LNCAP (cell line): ENCODE measurements around the gene GABRA6.

ENCODE experiments used
- TF ChIP-seq, protein P1 (sequence below): fragments of 450-650 bp; IDR thresholded peaks from 2 replicates; pipeline ENCODE4 v1.5.1; 2017; ENCODE audit warnings: mild to moderate bottlenecking

Gene GABRA6

DNA sequence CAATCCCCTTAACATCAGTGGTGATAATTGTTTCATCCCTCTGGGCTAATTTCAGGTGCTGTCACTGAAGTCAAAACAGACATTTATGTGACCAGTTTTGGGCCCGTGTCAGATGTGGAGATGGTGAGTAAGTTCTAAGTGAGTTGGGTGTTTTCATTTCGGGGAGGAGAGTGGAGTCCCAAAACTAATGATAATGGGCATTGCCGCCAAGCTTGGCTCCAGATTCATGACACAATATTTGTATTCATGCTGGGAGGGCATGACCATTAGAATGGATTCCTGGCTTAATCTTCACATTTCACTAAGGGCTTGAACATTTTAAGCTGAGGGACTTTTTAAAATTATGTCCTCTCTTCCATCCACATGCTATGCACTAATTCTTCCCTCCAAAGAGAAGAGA, 1.4 kb downstream of the GABRA6 start:
- TF ChIP-seq, protein P1, sequence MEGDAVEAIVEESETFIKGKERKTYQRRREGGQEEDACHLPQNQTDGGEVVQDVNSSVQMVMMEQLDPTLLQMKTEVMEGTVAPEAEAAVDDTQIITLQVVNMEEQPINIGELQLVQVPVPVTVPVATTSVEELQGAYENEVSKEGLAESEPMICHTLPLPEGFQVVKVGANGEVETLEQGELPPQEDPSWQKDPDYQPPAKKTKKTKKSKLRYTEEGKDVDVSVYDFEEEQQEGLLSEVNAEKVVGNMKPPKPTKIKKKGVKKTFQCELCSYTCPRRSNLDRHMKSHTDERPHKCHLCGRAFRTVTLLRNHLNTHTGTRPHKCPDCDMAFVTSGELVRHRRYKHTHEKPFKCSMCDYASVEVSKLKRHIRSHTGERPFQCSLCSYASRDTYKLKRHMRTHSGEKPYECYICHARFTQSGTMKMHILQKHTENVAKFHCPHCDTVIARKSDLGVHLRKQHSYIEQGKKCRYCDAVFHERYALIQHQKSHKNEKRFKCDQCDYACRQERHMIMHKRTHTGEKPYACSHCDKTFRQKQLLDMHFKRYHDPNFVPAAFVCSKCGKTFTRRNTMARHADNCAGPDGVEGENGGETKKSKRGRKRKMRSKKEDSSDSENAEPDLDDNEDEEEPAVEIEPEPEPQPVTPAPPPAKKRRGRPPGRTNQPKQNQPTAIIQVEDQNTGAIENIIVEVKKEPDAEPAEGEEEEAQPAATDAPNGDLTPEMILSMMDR, result no peak

DNA sequence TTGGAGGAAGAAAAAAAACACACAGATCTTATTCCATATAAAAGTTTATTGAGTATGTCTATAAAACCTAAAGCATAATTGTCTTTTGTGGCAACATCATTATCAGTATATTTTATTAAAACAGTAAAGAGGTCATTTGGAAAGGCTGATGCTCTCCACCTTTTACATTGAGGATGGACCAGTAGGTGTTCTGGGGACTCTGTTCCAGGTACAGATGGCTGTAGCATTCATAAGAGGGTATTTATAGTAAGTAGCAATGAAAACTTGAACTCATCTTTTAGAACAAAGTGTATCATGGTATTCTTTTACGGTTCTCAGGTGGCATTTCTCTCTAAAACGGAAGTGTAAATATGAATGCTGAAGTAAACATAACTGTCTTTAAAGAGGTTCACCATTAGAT, 1.8 kb downstream of the GABRA6 start:
- TF ChIP-seq, protein P1, result no peak

DNA sequence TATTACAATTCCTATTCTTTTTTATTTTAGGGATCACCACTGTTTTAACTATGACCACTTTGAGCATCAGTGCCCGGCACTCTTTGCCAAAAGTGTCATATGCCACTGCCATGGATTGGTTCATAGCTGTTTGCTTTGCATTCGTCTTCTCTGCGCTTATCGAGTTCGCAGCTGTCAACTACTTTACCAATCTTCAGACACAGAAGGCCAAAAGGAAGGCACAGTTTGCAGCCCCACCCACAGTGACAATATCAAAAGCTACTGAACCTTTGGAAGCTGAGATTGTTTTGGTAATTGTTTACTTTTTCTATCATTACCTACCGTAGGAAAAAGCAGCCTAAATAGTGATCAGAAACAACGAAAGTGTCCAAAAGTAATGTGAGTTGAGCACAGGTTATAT, 6.4 kb downstream of the GABRA6 start:
- TF ChIP-seq, protein P1, result no peak

GRCh38 chr5:161697001-161697400, 11.5 kb downstream of the GABRA6 start:
- TF ChIP-seq, protein P1, result no peak

DNA sequence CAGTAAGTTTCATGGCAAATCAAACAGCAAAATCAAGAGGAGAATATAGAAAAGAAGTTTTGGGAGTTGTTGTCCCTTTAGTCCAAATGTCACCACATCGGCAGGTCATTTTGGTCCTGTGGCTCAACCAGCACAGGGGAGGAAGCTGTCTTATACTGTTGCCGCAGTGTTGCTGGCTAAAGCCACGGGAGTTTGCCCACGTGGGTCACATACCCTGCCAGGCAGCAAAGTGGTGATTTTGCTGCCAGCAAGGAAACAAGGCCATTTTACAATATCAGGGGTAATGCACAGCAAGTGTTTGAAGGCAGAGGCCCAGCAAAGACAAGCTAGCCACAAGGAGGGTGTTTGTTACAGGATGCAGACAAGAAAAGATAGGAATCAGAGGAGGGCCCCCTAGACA, 14.5 kb downstream of the GABRA6 start:
- TF ChIP-seq, protein P1, result no peak

DNA sequence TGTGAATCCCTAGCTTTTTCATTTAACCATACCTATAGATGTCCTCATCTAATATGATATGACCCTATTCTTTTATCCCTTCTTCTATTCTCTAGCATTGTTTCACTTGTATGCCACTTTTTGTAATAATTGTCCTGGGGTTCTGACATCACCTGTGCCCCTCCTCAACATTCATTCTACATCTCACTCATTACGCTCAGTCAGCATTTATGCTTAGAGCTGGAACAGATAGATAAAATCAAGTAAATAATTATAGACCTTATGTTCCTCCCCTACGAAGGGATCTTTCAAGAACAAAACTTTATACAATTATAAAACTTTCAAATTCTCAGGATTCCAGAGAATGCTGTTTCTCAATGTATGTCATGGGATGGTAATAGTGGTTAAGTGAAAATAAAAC, 18.0 kb downstream of the GABRA6 start:
- TF ChIP-seq, protein P1, result no peak

- TF ChIP-seq, protein P1, result no peak
These were observed 21.9 kb downstream of the GABRA6 start for GRCh38 chr5:161707382-161707781.

DNA sequence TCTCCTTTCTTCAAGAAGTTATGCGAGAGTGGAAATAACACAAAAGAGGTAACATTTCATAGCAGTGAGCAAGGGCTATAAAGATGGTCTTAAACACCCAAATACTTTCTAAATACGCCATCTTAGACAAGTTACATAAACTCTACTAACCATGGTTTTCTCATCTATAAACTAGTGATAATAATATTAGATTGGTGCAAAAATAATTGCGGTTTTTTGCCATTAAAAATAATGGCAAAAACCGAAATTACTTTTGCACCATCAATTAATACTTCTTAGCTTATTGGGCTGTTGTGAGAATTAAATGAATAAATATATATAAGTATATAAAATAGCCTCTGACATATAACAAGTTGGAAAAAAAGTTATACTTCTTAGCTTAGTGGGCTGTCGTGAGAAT, 23.7 kb downstream of the GABRA6 start:
- TF ChIP-seq, protein P1, result no peak
